Measurements from ENCODE around the gene APOF. TPM values are rescaled to one million over a fixed set of nuclear protein-coding genes. Genes with fewer than 3 reads are reported as not detected.
"Not testable (repeated sequence)": the region's sequence is repeated elsewhere in the genome, so short reads cannot be mapped to it uniquely, and the experiment has no call there.

Gene APOF
- total and polyA plus RNA-seq, 2 donors (not counting 1 experiment from before 2014, with no cell fraction given) = not detected

DNA sequence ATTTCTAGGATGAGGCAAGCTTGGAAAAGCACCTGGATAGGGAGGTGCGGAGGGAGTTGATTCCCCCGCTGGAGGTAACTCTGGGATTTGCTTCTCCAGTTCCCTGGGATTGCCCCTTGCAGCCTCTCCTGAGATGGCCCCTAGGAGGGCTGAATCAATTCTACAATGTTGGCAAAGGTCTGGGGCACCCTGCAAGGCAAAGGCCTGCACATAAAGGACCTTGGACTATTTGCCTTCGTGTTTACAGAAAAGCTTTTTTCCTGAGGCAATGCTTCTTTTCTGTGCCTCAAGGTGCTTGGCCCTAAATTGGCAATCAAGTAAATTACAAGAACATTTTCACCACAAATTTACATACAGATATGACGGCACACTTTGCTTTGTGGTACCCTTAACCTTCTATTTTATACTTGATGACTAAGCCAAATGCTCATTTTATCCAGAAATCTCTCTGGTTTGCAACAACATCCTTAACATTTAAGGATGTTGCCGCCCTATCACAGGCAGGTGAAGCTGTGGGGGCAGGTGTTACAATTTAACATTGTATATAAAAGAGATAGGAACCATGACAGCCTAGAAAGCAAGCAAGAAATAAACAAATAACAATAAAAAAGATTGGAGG, 46.3 kb upstream of the APOF start:
- Histone ChIP-seq H3K27me3 (ENCODE audit: control insufficient read depth, insufficient read depth, low read length) (no peaks in the 10 kb centered on the region), H3K36me3 (ENCODE audit: control insufficient read depth, insufficient read depth, low read length) (no peaks in the 10 kb centered on the region), H3K79me2 (ENCODE audit: control insufficient read depth, insufficient read depth, low read length) (no peaks in the 10 kb centered on the region), H3K27ac (ENCODE audit: insufficient read depth, low read length) (no peak overlapping the region), H2AFZ (ENCODE audit: low read length) (no peak overlapping the region), H3K9ac (ENCODE audit: insufficient read depth, low read length) (no peak overlapping the region), H3K9me3 (ENCODE audit: control insufficient read depth, insufficient read depth, low read depth, low read length) (no peaks in the 10 kb centered on the region), H3K4me3 (replicated peaks in 1 of 4; ENCODE audit: control extremely low read depth in 1 of 4, insufficient read depth in 1 of 4, low read depth in 3 of 4, low read length in 4 of 4) (no peak overlapping the region), H3K4me1 (ENCODE audit: control insufficient read depth, extremely low read depth, insufficient read depth, low read length) (no peaks in the 10 kb centered on the region), H3K4me2 (ENCODE audit: extremely low read depth, insufficient read depth, low read length) (no peak overlapping the region), H4K20me1 (ENCODE audit: control insufficient read depth, extremely low read depth, insufficient read depth, low read length) (no peaks in the 10 kb centered on the region)
- TF ChIP-seq EZH2 (IDR thresholded peaks at IDR 0.05; ENCODE audit: low read length, missing control alignments) = no peak
- no peak for TF ChIP-seq CTCF (conservative IDR thresholded peaks at IDR 0.05 in 1 of 2, IDR thresholded peaks at IDR 0.05 in 1 of 2; ENCODE audit: low read depth in 1 of 2, low read length in 2 of 2)
- no peak for DNase-seq (ENCODE audit: low read depth in 2 of 2)

DNA sequence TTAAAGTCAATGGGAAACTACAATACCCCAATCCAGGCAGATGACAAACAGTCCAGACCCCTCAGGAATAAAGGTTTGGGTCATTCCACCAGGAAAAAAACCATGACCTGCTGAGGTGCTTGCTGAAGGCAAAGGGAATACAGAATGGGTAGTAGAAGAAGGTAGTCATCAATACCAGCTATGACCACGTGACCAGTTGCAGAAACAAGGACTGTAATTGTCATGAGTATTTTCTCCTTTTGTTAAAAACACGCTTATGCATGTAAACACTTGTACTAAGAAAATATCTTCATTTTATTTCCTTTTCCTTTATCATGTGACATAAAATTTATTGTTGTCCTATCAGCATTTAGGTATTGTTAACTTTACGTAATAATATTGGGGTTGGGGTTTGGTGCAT, 41.6 kb upstream of the APOF start:
- H3K36me3 ChIP-seq (ENCODE audit: control insufficient read depth, insufficient read depth, low read length); H3K9ac ChIP-seq (ENCODE audit: insufficient read depth, low read length); H4K20me1 ChIP-seq (ENCODE audit: control insufficient read depth, extremely low read depth, insufficient read depth, low read length); DNase-seq (ENCODE audit: low read depth in 2 of 2); H3K79me2 ChIP-seq (ENCODE audit: control insufficient read depth, insufficient read depth, low read length); H3K4me3 ChIP-seq (replicated peaks in 1 of 4; ENCODE audit: control extremely low read depth in 1 of 4, insufficient read depth in 1 of 4, low read depth in 3 of 4, low read length in 4 of 4); H3K4me2 ChIP-seq (ENCODE audit: extremely low read depth, insufficient read depth, low read length); H3K27ac ChIP-seq (ENCODE audit: insufficient read depth, low read length); H3K4me1 ChIP-seq (ENCODE audit: control insufficient read depth, extremely low read depth, insufficient read depth, low read length); H3K9me3 ChIP-seq (ENCODE audit: control insufficient read depth, insufficient read depth, low read depth, low read length); H2AFZ ChIP-seq (ENCODE audit: low read length); H3K27me3 ChIP-seq (ENCODE audit: control insufficient read depth, insufficient read depth, low read length): not testable (repeated sequence)

- H4K20me1 ChIP-seq (ENCODE audit: control insufficient read depth, extremely low read depth, insufficient read depth, low read length); H3K9me3 ChIP-seq (ENCODE audit: control insufficient read depth, insufficient read depth, low read depth, low read length); H3K27me3 ChIP-seq (ENCODE audit: control insufficient read depth, insufficient read depth, low read length); H3K4me2 ChIP-seq (ENCODE audit: extremely low read depth, insufficient read depth, low read length); DNase-seq (ENCODE audit: low read depth in 2 of 2); H3K4me1 ChIP-seq (ENCODE audit: control insufficient read depth, extremely low read depth, insufficient read depth, low read length); H3K36me3 ChIP-seq (ENCODE audit: control insufficient read depth, insufficient read depth, low read length); H3K27ac ChIP-seq (ENCODE audit: insufficient read depth, low read length); H3K79me2 ChIP-seq (ENCODE audit: control insufficient read depth, insufficient read depth, low read length); H3K4me3 ChIP-seq (replicated peaks in 1 of 4; ENCODE audit: control extremely low read depth in 1 of 4, insufficient read depth in 1 of 4, low read depth in 3 of 4, low read length in 4 of 4); H2AFZ ChIP-seq (ENCODE audit: low read length); H3K9ac ChIP-seq (ENCODE audit: insufficient read depth, low read length): not testable (repeated sequence)
These were observed 39.0 kb upstream of the APOF start for GRCh38 chr12:56401612-56402011.

GRCh38 chr12:56401125-56401524, 38.5 kb upstream of the APOF start:
- H2AFZ ChIP-seq (ENCODE audit: low read length); H3K79me2 ChIP-seq (ENCODE audit: control insufficient read depth, insufficient read depth, low read length); H3K4me3 ChIP-seq (replicated peaks in 1 of 4; ENCODE audit: control extremely low read depth in 1 of 4, insufficient read depth in 1 of 4, low read depth in 3 of 4, low read length in 4 of 4); H4K20me1 ChIP-seq (ENCODE audit: control insufficient read depth, extremely low read depth, insufficient read depth, low read length); H3K4me1 ChIP-seq (ENCODE audit: control insufficient read depth, extremely low read depth, insufficient read depth, low read length); H3K27ac ChIP-seq (ENCODE audit: insufficient read depth, low read length); H3K9ac ChIP-seq (ENCODE audit: insufficient read depth, low read length); H3K9me3 ChIP-seq (ENCODE audit: control insufficient read depth, insufficient read depth, low read depth, low read length); H3K27me3 ChIP-seq (ENCODE audit: control insufficient read depth, insufficient read depth, low read length); H3K4me2 ChIP-seq (ENCODE audit: extremely low read depth, insufficient read depth, low read length); H3K36me3 ChIP-seq (ENCODE audit: control insufficient read depth, insufficient read depth, low read length); DNase-seq (ENCODE audit: low read depth in 2 of 2): not testable (repeated sequence)

- not testable (repeated sequence) for DNase-seq (ENCODE audit: low read depth in 2 of 2); H3K27ac ChIP-seq (ENCODE audit: insufficient read depth, low read length)
These were observed 36.8 kb upstream of the APOF start for GRCh38 chr12:56399466-56399865.

More at GRCh38 chr12:56399466-56399865, 36.8 kb upstream of the APOF start:
- H3K4me2 ChIP-seq (ENCODE audit: extremely low read depth, insufficient read depth, low read length); H4K20me1 ChIP-seq (ENCODE audit: control insufficient read depth, extremely low read depth, insufficient read depth, low read length); H2AFZ ChIP-seq (ENCODE audit: low read length); H3K36me3 ChIP-seq (ENCODE audit: control insufficient read depth, insufficient read depth, low read length); H3K27me3 ChIP-seq (ENCODE audit: control insufficient read depth, insufficient read depth, low read length); H3K79me2 ChIP-seq (ENCODE audit: control insufficient read depth, insufficient read depth, low read length); H3K4me1 ChIP-seq (ENCODE audit: control insufficient read depth, extremely low read depth, insufficient read depth, low read length); H3K9me3 ChIP-seq (ENCODE audit: control insufficient read depth, insufficient read depth, low read depth, low read length); H3K4me3 ChIP-seq (replicated peaks in 1 of 4; ENCODE audit: control extremely low read depth in 1 of 4, insufficient read depth in 1 of 4, low read depth in 3 of 4, low read length in 4 of 4); H3K9ac ChIP-seq (ENCODE audit: insufficient read depth, low read length): not testable (repeated sequence)

Data from fibroblast of lung (primary cell).